Activated CD4-positive, alpha-beta T cell treated with anti-CD3 and anti-CD28 coated beads for 1 hour (primary cell): ENCODE measurements around the gene CHST1.

ENCODE experiments used
- DNase-seq: peaks from one replicate; pipeline ENCODE4 v3.0.0-alpha.2; 2020

The CHST1 gene

DNA sequence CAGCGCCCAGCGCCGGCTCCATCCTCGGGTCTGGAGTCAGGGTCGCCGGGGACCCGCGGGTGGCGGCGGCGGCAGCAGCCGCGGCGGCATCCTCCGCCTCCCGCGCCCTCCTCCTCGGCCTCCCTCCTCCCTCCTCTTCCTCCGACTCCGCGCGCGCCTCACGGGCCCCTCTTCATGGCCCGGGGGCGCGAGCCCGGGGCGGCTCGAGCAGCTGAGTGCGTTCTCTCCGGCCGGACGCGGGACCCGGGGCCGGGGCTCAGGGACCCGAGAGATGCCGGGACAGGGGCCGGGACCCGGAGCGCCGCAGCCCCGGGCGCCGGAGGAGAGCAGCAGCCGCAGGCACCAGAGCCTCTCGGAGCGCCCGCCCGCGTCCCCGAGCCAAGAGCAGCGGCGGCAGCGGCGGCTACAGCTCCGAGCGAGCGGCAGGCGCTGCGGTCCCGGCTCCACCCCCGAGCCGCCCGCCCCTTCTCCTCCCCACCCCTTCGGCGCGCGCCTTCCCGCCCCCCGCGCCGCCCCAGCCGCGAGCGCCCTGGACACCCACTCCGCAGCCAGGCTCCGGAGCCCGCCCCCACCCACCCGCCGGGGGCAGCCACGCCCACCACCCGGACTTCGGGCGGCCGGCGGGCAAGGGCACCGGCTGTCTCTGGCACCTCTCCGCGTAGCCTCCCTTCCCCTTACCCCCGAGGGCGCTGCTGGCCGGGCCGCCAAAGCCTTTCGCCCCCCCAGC lies at the start of gene CHST1:
CHST1 (minus strand) TSS at position 417 of the 727 bp plus-strand sequence. CDS start 14,699 bp downstream, outside the sequence.
- no peak for DNase-seq

- no peak for DNase-seq
These were observed 48.2 kb upstream of the CHST1 start for GRCh38 chr11:45713573-45713972.

GRCh38 chr11:45710561-45710960 lies 45.1 kb upstream of the CHST1 start:
- no peak for DNase-seq

GRCh38 chr11:45708887-45709663 lies 43.7 kb upstream of the CHST1 start:
- DNase-seq: no peak

DNA sequence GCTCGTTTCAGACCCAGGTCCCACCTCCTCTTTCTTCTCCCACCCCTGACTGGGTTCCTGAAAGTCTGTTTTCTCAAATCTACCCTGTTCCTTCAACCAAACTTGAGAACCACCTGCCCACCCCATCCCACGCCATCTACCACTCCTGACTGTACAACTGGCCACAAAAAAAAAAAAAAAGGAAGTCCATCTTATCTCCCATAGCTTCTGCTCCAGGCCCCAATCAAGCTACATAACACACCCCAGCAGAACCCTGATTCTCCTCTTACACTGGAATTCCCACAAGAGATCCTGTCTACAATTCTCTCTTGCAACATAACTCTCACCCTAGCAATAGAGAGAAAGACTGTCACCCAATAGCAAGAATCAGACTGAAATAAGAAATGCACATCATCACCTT lies 39.2 kb upstream of the CHST1 start:
- DNase-seq: no peak

- DNase-seq: no peak
These were observed 38.7 kb upstream of the CHST1 start for GRCh38 chr11:45704133-45704532.

DNA sequence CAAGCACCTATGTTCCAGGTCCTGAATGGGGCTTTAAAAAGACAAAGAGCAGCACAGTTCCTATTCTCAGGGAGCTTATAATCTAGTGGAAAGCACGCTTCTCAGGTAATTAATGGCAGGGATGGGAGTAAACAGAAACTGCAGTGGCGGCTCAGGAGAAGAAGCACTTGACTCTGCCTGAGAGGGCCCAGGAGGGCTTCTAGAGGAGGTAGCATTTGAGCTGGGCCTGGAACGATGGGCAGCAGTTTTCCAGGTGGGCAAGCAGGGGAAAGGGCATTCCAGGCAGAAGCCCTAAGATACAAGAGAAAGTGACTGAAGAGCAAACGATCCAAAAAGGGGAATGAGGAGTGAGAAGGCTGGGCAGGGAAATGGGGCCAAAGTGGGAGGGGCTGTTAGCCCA lies 37.1 kb upstream of the CHST1 start:
- no peak for DNase-seq

- DNase-seq: no peak
These were observed 33.5 kb upstream of the CHST1 start for GRCh38 chr11:45698777-45699497.

DNA sequence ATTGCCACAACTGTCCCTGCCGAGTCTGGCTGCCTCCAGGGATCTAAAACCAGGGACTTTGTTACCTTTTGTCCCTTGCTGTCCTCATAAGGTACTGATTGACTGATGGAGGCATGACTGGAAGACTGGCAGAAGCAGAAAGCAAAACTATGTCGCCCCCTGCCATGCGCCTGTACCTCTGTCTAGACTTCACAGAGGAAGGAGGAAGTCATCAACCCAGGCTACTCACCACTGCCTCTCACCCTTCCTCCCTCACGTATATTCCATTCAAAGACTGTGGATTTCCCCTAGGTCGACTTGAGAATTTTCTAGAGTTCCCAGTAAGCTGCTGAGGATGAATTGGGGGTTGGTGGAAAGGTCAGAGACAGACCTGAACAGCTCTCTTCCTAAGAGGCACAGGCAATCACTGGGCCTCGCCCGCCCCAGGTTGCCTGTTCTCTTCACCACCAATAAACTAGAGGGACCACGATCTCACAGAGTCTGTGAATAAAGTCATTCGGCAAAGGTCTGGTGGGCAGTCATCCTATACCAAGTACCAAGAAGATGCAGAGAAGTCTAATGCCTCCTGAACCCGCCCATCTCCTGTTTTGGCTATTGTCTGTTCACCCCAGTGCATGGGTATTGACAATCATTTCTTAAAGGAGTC lies 27.5 kb upstream of the CHST1 start:
- no peak for DNase-seq

DNA sequence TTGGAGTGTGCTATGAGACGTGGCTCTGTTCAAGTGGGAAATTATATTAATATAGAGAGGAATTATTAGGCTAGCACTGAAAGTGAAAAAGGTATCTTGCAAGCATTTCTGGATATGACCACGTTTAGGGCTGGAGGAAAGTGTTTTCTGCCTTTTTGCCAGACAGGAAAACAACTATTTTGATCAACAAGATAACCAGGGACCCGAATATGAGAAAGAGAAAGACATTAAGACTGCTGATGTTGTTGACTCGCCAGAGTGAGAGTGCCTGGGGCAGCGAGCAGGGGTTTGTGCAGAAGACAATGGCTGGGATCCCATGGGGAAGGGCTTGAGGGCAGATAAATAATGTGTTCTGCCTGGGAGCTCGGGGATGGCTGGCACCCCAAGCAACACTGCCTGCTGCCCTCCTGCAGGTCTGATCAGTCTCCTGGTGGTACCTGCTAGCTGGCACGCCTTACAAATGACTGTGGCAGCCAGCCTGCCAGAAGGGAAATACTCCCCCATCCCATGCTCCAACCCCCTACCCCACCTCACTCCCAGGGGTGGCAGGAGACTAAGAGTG lies 23.1 kb upstream of the CHST1 start:
- no peak for DNase-seq

GRCh38 chr11:45687836-45688235 lies 22.4 kb upstream of the CHST1 start:
- no peak for DNase-seq

DNA sequence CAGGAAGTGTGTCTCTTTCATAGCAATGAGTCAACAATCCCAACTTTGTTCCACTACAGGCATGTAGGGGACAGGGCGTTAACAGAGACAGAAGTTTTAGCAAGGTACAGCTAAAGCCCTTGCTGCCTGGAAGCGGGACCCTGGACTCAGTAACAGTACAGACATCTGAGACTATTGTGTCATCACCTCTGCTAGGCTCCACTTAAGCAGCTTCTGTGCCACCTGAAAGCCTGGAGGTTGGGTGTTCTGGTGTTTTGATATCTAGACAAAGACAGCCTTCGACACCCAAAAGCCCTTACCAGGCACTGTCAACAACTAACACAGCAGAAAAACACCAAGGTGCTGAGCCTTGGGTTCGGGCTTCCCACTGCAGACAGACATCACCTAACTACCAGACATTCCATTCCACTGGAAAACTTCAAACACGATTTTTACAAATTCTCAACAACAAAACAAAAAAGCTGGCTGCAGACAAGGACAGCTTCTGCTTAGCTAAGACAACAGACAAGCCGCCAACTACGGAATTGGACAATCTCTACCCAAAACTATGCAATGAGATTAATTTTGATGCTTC lies 20.6 kb upstream of the CHST1 start:
- no peak for DNase-seq

GRCh38 chr11:45684440-45684839 lies 19.0 kb upstream of the CHST1 start:
- no peak for DNase-seq

DNA sequence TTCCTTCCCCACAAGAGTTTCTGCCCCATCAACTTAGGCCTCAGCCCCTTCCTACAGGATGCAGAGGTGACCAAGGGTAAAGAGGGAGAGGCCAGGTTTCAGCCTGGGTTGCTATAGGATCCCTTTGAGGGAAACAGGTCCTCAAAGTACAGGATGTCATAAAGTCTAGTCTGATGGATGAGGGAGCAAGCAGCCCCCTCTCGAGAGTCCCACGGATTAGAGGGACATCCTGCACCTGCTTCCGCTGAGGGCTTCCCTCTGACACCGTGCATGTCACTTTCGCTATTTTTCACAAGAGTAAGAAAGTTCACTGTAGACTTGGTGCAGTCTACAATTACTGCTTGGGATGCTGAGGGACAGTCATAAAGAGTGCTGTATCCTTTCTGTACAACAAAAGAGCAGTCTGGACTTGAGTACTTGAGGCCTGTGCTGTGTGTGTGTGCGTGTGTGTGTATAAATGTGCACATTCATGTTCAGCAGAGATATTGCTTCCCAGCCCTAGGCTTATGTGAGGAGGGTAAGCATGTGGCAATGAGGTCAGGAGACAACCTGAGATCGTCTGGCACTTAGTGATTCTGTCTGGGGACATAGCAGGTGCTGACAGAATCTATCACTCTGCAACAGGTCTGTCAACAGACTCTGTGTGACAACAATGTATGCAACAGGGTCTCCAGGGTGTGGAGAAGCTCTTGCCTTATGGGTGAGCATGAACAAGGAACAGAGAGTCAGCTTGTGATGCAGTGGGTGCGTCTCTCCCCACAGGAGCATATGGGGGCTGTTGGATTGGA lies 18.0 kb upstream of the CHST1 start:
- DNase-seq: no peak

- no peak for DNase-seq
These were observed 14.4 kb upstream of the CHST1 start for GRCh38 chr11:45679806-45680205.

DNA sequence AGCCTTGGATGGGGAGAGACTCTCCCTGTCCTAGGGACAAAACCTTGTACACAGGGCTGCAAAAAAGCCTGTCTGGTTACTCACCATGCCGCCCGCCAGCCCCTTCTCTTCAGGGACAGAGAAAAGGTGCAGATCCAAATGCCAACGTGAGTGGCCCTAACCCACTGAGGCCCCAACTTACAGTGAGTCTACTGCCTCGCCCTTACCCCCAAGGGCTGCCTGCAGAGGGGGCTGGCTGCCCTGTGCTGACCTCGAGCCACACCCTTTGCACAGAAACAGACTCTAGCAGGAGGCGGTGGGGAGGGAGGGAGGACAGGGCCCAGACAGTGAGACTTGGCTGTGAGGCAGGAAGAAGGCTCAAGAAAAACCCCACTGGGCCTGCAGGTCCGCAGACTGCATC lies 13.6 kb upstream of the CHST1 start:
- DNase-seq: no peak

GRCh38 chr11:45677770-45678512 lies 12.5 kb upstream of the CHST1 start:
- no peak for DNase-seq

DNA sequence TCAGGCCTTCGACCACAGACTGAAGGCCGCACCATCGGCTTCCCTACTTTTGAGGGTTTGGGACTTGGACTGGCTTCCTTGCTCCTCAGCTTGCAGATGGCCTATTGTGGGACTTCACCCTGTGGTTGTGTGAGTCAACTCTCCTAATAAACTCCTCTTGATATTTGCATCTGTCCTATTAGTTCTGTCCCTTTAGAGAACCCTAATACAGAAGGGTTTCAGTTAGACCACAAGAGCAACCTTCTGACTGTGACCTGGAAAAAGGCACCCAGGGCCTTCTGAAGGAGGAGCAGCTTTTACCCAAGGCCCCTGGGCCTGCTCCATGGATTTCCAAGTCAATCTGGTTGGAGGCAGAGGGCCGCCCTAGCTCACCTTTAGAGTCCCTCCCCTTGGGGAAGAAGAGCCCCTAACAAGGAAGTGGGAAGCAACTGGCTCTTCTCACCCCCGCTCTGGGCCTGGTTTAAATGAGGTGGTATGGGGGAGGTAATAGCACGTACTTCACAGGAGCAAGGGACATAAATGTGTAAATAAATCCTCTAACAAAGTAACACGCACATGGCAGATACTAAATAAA lies 11.2 kb upstream of the CHST1 start:
- DNase-seq: no peak

DNA sequence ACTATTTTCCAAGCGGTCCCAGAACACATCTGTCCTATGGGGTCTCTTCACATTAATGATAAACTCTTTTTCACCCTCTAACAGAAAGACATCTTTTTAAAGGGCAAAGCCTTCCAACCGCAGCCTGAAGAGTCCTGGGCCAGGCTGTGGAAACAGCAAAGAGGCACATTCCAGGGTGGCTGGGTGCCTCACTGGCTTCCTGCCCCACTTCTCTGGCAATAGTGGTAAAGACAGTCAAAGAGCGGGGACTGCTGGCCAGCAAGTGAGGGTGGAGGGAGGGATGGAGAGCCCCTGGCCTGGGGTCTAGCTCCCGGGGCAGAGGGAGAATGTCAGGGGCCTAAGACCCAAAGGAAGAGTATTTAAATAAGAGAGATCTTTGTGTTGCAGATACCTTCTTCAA lies 10.2 kb upstream of the CHST1 start:
- DNase-seq: no peak

DNA sequence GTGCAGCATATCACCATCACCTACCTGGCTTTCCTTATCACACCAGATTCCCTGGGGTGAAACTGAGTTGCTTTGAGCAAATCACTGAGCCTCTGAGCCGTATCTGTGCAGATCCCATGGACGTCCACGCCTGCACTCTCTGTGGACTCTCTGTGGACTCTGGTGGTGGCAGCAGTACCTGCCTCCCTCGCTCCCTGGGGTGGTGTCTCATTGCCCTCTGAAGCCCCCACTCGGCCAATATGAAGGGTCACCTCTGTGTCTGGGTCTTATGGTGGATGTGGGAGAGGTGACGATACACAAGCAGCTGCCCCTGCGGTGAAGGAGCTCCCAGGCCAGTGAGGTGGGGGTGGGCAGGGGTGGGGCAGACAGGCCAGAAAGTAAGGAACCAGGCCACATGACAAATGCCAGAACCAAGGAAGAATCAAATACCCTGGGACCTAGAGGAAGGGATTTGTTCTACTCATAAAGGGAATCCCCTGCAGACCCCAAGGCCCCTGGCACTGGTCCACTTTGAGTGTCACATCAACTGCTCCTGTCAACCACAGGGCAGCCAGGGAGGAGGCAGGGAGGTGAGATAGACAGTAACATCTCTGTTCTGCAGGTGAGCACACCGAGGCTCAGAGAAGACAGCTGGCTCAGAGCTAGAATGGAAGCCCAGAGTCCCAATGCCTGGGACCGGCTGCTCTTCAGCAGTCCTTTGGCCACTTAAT lies 9.2 kb upstream of the CHST1 start:
- no peak for DNase-seq
